ENCODE measurements around the gene CCDC149. TPM values are rescaled to one million over a fixed set of nuclear protein-coding genes. Genes with fewer than 3 reads are reported as not detected.

CCDC149 gene
- 5.3 TPM for total RNA-seq (2021; ENCODE audit: unreplicated experiment)
- polyA plus RNA-seq (2012): 3.7 and 5.2 TPM in 2 replicates
- percentile 43 among the genes with signal in this experiment for Bru-seq, nascent RNA
- percentile 37 among the genes with signal in this experiment for BruChase-seq, experiment 1, labeled RNA remaining after a 6-hour chase
- BruChase-seq, experiment 2, labeled RNA remaining after a 2-hour chase: percentile 45 among the genes with signal in this experiment
- long read RNA-seq, transcript CCDC149-204 (12 exons, 3,869 nt): major isoform, 6 of 16 reads
- long read RNA-seq, partial matches to known transcripts: 1 of 16 reads
- long read RNA-seq, other reads (novel, unspliced or antisense): 5 of 16 reads

DNA sequence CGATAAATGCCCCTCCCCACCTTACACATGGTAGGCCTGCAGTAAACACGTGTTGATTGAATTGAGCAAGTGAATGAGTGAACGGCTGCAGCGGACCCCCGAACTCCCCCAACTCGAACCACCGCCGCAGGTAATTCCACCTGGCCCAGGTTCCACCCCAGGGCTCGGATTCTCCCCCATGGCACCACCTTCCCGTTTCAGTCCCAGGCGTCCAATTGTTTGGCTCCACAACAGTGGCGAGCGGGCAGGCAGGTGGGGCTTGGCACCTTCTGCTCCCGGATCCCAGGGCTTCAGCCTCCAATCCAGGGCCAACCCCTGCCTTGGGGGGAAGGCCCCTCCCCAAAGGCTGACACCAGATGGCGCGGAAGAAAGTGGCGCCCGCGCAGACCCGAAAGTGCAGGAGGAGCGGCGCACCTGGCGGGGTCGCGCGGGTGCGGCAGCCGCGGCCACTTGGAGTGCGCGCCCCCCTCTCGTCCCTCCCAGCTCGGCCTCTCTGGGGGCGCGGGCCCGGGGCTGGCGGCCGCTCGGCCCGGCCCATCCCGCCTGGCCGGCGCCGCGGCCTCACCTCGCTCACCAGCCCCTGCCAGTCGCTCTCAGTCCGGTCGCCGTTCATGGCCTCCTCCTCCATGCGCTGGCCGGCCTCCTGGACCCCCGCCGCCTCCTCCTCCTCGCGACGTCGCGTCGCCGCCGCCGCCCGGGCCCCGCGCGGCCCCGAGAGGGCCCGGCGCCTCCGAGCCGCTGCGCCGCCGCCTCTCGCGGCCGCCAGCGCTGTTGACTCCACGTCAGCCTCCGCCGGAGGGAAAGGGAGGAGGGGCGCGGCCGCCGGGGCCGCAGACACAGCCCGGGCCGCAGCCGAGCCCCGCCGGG, at the start of gene CCDC149:
Gene CCDC149, minus strand, starts transcription at position 791 of the 867 bp plus-strand sequence. Its CDS starts 178 bp downstream, at position 613.
- ChIA-PET CTCF (no interaction called here), POLR2A (no interaction called here), RAD21 (ENCODE audit: low non-redundant PET in 1 of 2, low total read pairs in 2 of 2, uncharacterized antibody in 2 of 2, unreplicated experiment in 2 of 2) (no interaction called here)
- H3K9me3 ChIP-seq (ENCODE audit: control insufficient read depth in 1 of 2, insufficient read depth in 1 of 2, low read depth in 1 of 2, low read length in 2 of 2): no peaks in the 10 kb centered on the region
- TF ChIP-seq ZFX (IDR thresholded peaks at IDR 0.05) (peak; percentile 98), SRF (IDR thresholded peaks at IDR 0.05; ENCODE audit: low read depth) (no peak), JUND (IDR thresholded peaks at IDR 0.05) (no peak), TCF7L2 (IDR thresholded peaks at IDR 0.05; ENCODE audit: borderline replicate concordance, extremely low read depth, insufficient read depth, insufficient read length) (no peak), CEBPB (IDR thresholded peaks at IDR 0.05; ENCODE audit: low read depth) (no peak), POLR2A (IDR thresholded peaks at IDR 0.05; ENCODE audit: borderline replicate concordance, extremely low read depth, insufficient read depth, insufficient read length) (peak; percentile 13), SIN3A (IDR thresholded peaks at IDR 0.05; ENCODE audit: low read depth) (no peak), POLR2AphosphoS5 (IDR thresholded peaks at IDR 0.05; ENCODE audit: low read depth, low read length) (peak; percentile 37), YY1 (IDR thresholded peaks at IDR 0.05; ENCODE audit: extremely low read depth, insufficient replicate concordance, low read depth, low read length) (peak; percentile 24), ZNF274 (IDR thresholded peaks at IDR 0.05; ENCODE audit: low read depth, low read length) (no peak), RAD21 (IDR thresholded peaks at IDR 0.05; ENCODE audit: low read depth) (no peak), EGR1 (IDR thresholded peaks at IDR 0.05; ENCODE audit: low read depth) (no peak), ZBTB33 (IDR thresholded peaks at IDR 0.05; ENCODE audit: extremely low read depth, insufficient replicate concordance, low read length) (no peak), REST (IDR thresholded peaks at IDR 0.05; ENCODE audit: low read depth) (no peak), EZH2 (IDR thresholded peaks at IDR 0.05) (no peak)
- TF ChIP-seq, protein P1, sequence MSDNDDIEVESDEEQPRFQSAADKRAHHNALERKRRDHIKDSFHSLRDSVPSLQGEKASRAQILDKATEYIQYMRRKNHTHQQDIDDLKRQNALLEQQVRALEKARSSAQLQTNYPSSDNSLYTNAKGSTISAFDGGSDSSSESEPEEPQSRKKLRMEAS (IDR thresholded peaks at IDR 0.05): peak; percentile 41; the same call in 1 of the 2 replicates
- BruUV-seq (replicated peaks): no TSS peak
- H3K4me1 ChIP-seq (ENCODE audit: control insufficient read depth in 1 of 2, insufficient read depth in 2 of 2, low read length in 2 of 2): peaks cover 10 to 13% of the 10 kb centered on the region in 2 experiments
- peak within 1 kb of the TSS; percentile 3 for H2AFZ ChIP-seq (ENCODE audit: low read depth, low read length, poor library complexity, severe bottlenecking)
- no peaks in the 10 kb centered on the region for H3K9me2 ChIP-seq (ENCODE audit: insufficient read depth)
- H3K79me2 ChIP-seq (ENCODE audit: insufficient read depth, low read length): no peaks in the 10 kb centered on the region
- intact Hi-C loops (cut with micrococcal nuclease): no loop called here
- H3K4me3 ChIP-seq (replicated peaks in 1 of 2; ENCODE audit: low read depth in 1 of 2, low read length in 2 of 2): peak within 1 kb of the TSS; percentile 46 to 56
- H4K20me1 ChIP-seq (ENCODE audit: insufficient read depth): no peaks in the 10 kb centered on the region
- peak within 1 kb of the TSS; percentile 62 for H3K9ac ChIP-seq (ENCODE audit: low read length)
- peak; percentile 90 for ATAC-seq
- H3K27ac ChIP-seq (ENCODE audit: low read depth, low read length): peak within 1 kb of the TSS; percentile 73
- peak; percentile 56 for DNase-seq (ENCODE audit: low read depth, low spot score)
- H3K27me3 ChIP-seq (ENCODE audit: insufficient read depth, low read length): no peaks in the 10 kb centered on the region
- 0 out of 4 replicates have a peak, but pooled peaks cover 0 to 5% of the 10 kb centered on the region in 2 experiments for H3K36me3 ChIP-seq (ENCODE audit: control insufficient read depth in 1 of 2, insufficient read depth in 2 of 2, low read length in 2 of 2)
- H3K4me2 ChIP-seq (ENCODE audit: low read length): peak within 1 kb of the TSS; percentile 82
